Esophagus mucosa (tissue), 1 donor: ENCODE measurements around the gene OMA1. TPM values are rescaled to one million over a fixed set of nuclear protein-coding genes. Genes with fewer than 3 reads are reported as not detected.

Experiments used
- total RNA-seq: library from RNA; stranded (reverse); gene quantifications from one replicate; pipeline ENCODE4 v1.2.4, GENCODE V29; 2023
- donor health status: DM: yes; HTN: yes; CAD: no.

OMA1 gene
- total RNA-seq, 1 donor from 2014 or later: 22.2 TPM

Other genes starting within 250 kb of the OMA1 start
- gene TACSTD2, start 30.5 kb upstream of the OMA1 start, total RNA-seq: 988 TPM
- 15.3 TPM for gene MYSM1, start 153.3 kb upstream of the OMA1 start, total RNA-seq
- 41.7 TPM for gene JUN, start 237.3 kb upstream of the OMA1 start, total RNA-seq